Hepatic stellate cell (primary cell): ENCODE data around the gene GARIN5A.
A peak's percentile ranks its signal among the peaks of the same experiment; 100 is the strongest.

ENCODE experiments used
- DNase-seq: peaks from one replicate; pipeline ENCODE4 v3.0.0; 2011; ENCODE audit warnings: low spot score

GARIN5A gene

DNA sequence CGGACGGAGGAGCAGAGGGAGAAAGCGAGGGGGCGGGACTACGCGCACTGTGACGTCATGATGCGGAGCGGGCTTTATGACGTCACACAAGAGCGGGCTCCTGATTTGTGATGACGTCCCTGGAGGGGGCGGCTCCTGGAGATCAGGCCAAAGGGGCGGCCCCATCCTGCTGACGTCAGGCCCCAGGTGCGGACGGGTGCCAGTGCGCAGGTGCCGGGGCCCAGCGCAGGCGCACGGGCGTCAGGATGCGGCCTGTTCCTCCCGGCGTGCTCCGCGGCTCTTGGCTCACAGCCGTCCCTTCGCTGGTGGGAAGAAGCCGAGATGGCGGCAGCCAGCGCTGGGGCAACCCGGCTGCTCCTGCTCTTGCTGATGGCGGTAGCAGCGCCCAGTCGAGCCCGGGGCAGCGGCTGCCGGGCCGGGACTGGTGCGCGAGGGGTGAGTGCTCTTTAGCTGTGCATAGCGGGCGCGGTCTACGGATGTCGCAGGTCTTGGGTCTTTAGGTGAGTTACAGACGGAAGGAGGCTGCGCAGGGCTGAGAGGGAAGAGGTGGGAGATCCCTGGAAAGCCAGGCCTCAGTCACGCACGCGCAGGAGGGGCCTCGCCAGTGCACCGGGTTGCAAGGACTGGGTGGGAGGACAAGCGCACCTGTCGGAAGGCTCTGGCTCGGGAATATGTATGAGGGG is at the start of gene GARIN5A, which contains the start of gene EMC10:
TSS of gene GARIN5A (minus strand) at position 625 of the 683 bp plus-strand sequence. CDS start at position 165, 460 bp downstream.
TSS of gene EMC10 (plus strand) at position 284 of the 683 bp plus-strand sequence. CDS start at position 322, 38 bp downstream.
- DNase-seq = peak; percentile 99

DNA sequence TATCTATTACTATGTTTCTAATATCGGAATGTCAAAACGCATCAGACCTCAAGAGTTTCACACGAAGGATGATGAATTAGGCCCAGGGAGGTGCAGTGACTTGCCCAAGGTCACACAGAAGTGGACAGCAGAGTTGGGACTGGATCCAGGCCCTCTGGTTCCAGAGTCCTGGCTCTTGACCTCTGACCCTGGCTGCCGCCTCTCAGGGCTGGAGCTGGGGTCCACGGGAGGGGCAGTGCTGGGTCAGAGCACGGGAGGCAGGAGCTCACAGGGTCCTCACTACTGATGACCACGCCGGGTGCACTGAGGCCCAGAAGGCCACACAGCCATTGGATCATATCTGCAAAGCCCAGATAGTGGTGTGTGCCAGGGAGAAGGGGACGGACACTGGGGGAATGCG is 46.2 kb upstream of the GARIN5A start:
- DNase-seq = no peak

DNA sequence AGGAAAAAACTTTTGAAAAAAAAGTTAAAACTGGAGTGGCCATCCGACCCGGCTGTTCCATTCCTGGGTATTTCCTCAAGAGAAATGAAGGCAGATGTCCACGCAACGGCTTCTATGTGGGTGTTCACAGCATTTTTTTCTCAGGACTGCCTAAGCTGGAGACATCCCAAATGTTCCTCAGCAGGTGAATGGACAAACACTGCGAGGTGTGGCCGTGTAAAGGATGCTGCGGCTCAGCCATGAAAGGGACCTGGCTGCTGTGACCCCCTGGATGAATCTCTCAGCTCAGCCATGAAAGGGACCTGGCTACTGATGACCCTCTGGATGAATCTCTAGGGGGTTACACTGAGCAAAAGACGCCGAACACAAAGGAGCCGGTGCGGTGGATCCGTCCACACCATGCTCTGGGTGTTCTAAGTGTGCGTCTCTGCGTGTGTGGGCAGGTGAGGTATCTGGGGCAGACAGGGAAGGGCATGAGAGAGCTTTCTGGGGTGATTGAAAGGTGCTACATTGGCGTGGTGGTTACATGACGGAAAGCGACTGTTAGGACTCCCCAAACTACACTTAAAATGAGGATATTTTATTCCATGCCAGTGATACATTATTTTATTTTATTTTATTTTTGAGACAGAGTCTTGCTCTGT is 44.3 kb upstream of the GARIN5A start:
- no peak for DNase-seq

DNA sequence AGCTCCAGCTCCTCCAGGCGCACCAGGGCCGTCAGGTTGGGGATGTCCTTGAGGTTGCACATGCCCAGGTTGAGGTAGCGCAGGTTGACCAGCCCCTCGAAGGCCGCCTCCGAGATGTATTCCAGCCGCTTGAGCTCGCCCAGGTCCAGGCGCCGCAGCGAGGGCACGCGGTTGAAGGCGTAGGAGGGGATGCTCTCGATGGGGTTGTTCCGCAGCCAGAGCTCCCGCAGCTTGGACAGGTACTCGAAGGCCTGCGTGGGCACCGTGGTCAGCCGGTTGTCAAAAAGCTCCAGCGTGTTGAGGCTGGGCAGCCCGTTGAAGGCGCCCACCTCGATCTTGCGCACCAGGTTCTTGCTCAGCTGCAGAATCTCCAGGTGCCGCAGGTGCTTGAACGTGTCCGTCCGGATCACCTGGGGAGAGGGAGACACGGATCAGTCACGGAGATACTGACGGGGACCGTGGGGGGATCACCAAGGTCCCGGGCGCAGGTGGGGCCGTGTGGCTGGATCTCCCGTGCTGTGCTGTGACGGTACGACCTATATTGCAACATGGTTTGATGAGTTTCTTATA is 42.4 kb upstream of the GARIN5A start:
- no peak for DNase-seq

DNA sequence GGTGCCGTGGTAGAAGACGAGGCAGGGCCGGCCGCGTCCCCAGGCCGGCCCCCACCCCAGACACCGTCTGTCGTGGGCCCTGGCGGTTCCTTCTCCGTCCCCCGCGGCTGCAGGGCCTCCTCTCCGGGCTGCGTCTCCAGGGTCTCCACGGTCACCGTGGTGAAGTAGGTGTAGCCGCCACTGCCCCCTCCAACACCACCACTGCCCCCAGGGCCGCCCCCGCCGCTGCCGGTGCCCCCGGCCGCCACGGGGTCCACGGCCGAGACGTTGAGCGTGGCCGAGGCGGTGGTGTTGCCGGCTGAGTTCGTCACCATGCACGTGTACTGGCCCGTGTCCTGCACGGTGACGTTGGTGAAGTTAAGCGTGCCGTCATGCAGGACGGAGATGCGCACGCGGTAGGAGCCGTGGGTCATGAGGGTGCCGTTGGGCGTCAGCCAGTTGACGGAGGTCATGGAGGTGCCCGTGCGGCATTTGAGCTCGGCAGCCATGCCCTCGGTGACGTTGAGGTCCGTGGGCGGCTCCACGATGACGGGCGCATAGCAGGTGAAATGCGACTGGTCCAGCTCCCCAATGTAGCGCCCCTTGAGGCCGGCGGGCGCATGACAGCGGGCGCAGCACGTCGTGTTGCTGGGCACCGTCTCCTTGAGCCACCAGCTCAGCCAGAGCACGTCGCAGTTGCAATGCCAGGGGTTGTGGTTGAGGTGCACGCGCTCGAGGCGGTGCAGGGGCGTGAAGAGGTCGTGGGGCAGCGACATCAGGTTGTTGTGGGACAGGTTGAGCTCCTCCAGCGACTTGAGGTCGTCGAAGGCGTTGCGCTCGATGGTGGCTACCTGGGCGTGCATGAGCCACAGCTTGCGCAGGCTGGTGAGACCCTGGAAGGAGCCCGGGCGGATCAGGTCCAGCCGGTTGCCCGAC is 41.7 kb upstream of the GARIN5A start:
- DNase-seq = no peak

DNA sequence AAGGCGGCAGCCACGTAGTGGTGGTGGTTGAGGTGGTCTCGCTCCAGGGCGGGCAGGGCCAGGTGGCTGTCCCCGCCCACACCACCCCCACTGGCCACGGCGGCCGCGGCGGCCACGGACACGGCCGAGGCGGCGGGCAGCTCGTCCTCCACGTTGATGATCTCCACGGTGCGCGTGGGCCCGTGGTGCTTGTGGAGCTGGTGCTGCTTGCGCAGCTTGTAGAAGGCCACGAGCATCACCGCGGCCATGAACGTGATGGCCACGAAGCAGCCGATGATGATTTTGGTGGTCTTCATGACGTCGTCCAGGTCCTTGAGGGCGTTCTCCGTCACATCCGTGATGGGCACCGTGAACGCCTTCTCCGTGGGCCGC is 41.0 kb upstream of the GARIN5A start:
- no peak for DNase-seq

DNA sequence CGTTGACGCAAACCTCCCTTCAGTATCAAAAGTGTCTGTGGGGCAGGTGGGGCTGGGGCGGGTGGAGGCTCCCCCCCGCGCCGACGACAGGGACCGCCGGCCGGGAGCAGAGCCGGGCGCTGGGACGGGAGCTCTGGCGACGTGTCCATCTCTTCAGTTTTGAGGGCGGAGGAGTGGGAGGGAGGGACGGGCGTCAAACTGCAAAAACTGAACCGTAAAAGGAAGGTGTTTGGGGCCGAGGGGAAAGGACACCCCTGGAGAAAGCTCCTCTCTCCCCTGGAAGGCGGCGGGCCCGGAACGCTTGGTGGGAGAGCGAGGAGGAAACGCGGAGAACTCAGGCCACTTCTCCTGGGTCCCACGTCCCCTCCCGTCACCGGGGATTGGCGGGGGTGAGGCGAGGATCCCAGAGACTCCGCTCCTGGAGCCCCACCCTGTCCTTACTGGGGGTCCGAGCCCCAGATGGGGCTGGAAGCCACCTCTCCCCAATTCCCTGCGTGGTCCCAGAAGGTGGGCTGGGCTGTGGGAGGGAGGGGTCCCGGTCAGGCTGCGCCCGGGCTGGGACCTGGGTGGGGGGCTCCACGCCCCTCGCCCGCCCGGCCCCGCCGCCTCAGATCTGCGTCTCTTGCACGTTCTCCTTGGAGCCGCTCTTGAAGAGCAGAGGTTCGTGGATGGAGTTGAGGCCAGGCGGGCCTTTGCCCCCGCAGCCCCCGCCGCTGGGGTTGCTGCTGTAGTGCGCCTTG is 40.5 kb upstream of the GARIN5A start:
- DNase-seq = no peak

DNA sequence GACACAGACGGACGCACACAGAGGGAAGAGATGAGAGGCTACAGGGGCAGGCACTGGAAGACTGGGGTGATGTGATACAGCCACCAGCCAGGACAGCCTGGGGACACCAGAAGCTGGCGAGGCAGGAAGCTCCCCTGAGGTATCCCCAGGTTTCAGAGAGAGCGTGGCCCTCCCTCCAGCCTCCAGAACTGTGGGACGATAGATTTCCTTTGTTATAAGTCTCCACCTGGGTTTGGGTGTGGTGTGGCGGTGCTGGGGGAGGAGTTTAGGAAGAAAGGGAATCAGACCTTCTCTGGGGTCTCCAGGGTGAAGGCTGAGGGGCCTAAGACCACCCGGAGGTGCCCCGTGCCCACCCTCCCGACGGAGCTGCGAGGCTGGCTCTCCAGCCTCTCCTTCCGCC is 39.8 kb upstream of the GARIN5A start:
- no peak for DNase-seq

DNA sequence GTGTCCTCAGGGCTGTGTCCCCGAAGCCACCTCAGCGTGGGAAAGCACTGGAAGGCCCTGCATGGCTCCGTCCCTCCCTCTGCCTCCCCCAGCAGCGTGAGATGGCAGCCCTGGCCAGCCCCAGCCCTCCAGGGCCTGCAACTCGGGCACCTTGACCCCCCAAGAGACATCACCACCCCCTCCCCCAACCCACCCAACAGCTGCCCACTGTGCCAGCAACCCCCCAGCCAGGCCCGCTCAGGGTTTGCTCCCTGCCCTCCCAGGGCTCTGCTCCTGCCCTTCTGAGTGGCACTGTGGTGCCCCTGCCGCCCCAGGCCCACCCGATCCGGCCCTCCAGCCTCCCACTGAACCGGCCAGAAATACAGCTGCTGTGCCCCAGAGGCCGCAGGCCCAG is 38.5 kb upstream of the GARIN5A start:
- DNase-seq = no peak

DNA sequence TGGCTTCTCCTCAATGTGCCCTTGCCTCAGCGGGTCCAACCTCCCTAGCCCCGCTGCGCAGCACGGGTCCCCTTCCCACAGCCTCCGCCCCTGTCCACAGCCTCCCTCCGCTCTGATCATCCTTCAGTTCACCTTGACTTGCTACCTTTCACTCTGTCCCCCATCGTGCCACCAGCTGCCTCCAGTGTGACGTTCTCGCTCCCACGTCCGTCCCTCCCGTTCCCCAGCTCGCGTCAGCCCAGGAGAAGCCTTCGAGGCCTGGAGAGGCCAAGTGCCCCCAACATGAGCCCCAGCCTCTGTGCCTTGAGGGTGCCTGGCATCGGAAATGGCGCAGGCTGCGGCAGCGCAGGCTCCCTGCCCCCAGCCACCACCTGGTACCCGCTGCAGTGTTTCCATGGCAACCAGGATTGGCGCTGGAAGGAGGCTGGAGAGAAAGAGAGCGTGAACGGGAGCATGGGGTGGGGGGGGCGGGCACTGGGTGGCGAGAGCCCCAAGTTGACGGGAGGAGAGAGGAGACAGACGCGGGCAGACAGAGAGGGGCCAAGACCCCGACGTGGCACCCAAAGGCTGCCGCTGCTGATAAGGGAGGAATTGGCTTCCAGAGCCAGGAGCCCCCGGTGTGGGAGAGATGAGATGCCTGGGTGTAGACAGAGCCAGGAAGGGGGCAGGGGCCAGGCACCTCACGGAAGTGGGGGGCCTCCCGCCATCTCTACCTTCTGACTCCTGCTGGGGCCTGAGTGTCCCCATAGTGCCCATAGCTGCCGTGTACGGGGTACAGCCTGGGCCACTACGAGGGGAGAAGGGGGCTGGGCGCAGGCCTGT is 37.9 kb upstream of the GARIN5A start:
- DNase-seq = no peak

DNA sequence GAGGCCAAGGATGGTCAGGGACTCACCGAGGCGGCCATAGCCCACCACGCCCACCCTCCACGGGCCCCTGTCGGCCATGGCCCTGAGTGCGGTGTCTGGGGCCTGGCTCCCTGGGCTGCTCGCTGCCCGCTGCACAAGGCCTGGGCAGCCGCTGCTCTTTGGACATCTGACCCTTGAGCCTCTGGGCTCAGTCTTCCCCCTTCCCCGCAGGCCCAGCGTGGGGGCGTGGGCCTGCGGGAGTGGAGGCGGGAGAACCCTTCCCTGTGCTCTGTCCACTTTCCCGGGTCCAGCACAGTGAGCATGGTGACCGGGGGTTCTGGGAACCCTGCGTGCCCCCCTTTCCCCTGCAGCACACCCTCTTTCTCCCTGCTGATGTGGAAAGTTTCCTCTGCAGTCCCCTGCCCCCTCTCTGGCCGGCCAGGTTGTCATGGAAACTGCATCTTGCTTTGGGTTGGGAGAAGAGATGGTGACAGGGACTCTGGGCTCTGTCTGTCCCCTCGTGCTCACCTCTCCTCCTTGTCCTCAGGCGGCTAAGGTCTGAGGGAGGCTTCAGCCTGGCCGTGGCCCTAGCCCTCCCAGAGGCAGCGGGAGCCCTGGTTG is 37.2 kb upstream of the GARIN5A start, which contains the start of gene ASPDH:
TSS of gene ASPDH (minus strand) at position 168 of the 600 bp plus-strand sequence. CDS start at position 78, 90 bp downstream.
- no peak for DNase-seq

DNA sequence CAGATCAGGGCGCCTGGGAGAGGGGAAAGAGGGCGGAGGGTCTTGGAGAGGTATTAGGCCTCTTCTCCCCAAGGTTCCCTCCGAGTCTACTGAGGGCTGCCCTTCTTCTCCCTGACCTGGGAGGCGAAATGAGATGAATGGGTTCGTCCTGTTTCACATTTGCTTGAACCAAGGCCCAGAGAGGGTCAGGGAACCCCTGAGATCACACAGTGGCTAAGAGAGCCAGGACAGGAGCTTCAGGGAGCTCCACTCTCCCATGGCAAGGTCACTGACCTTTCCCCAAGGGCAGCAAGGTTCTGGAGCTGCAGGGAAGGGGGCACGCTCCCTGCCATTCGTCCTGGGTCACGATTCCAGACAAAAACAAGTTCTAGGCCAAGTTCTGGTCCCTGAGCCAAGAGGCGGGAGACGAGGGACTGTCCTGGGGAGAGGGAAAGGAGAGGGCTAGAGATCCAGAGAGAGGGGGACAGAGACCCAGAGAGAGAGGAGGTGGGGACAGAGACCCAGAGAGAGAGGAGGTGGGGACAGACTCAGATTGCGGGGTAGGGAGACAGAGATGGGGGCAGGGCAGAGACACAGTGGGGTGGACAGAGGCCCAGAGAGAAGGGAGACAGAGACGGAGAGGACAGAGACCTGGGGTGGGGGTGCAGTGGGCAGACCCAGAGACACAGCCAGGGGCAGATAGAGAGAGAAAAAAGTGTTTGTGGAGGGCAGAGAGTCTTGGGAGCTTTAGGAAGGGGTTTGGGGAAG is 36.5 kb upstream of the GARIN5A start:
- no peak for DNase-seq

DNA sequence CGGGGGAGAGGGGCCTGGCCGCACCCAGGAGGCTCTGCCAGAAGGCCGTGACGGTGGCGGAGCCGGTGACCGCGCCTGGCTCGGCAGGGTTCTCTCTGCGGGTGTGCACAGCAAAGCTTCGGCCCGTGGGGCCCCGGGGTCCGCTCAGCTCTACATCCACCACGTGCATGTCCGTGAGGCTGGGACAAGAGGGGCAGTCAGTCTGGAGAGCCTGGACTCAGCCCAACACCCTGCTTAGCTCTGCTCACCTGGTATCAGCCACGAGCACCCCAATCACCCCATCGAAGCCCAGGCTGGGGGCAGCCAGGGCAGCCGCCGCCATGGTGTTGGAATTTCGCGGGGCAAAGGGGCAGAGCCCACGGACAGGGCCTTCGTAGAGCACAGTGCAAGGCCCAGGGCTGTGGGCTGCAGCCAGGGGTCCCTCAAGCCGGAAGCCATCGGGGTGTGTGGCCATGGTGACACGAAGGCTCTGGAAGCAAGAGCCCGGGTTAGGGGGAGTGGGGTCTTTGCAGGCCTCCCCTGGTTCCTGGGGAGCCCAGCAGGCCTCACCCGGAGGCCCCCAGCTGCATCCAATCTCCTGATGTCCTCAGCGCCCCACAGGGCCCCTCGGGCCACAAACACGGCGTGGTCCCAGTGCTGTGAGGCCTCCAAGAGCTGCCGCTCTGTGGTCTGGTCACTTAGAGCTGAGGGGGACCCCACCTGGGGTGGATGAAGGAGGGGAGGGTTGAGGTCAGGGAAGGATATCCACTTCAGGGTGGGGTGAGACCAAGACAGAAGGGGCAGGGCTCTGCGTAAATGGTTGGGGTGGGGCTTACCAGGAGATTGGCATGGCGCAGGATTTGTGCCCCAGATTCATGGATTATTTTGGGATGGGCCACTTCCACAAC is 35.7 kb upstream of the GARIN5A start:
- DNase-seq = no peak

DNA sequence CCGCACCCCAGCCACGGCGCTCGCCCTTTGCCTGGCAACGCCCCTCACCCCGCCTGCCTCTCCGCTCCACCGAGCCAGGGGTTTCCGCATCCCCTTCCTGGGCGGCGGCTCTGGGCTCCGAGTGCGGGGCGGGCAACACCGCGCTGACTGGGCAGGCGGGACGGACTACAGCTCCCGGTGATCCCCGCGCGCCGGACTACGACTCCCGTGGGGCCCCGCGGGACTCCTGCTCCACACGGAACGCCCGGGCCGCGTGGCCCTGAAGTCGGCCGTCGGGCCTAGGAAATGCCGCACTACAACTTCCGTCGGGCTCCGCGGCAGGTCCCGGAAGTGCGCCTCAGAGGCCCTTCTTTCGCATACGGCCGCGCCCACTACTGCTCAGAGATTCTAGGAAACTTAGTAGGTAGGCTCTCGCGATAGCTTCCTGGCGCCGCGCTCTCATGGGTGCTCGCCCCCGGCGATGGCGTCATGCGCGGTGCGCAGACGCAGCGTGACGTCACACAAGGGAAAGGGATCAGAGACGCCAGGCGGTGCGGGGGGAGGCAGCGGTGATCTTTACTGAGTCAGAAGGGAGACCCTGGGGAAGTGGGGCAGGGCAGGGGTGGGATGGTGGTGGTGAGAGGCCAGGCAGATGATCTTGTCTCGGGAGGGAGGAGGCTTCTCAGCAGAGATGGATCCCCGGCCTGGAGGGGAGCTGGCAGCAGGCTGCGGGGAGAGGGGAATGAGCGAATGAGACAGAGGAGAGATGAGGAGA is 34.6 kb upstream of the GARIN5A start, which contains the start of gene JOSD2:
TSS of gene JOSD2 (minus strand) at position 123 of the 754 bp plus-strand sequence. CDS start 760 bp downstream, outside the sequence.
- DNase-seq = peak; percentile 98

DNA sequence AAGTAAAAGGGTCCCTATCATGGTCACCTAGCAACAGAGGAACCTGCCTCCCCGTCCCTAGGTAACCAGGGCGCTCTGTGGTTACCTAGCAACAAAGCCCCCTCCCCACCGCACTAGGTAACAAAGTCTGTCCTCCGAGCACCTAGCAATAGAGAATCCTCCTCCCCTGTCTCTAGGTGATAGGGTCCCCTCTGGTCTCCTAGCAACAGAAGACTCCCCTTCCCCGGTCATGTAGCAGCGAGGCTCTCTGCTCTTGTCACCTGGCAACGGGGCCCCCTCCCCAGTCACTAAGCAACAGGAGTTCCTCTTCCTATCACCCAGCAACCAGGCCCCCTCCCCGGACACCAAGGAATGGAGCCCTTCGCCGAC is 34.0 kb upstream of the GARIN5A start:
- no peak for DNase-seq

DNA sequence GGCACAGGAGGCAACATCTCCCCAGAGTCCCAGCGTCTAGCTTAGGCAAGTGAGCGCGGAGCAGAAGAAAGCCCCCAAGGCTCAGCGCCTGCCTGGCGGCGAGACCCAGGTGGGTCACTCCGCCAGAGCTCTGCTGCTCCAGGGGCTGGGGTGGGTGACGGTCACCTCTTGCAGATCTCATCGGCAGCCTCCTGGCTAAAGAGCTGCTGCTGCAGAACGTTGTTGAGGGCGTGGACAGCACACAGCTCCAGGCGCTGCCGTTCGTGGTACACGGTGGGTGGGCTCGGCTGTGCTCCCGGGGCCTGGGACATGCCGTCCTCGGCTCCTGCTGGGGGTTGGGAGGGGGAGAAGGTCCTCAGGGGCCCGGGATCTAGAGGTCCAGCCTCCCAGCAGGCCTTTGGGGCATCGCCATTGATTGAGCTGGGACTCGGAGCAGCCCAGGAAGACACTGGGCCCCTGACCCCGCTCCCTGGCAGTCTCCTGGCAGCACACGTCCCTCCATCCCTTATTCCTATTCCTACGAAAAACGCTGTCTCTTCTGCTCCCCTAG is 33.5 kb upstream of the GARIN5A start:
- DNase-seq = no peak

DNA sequence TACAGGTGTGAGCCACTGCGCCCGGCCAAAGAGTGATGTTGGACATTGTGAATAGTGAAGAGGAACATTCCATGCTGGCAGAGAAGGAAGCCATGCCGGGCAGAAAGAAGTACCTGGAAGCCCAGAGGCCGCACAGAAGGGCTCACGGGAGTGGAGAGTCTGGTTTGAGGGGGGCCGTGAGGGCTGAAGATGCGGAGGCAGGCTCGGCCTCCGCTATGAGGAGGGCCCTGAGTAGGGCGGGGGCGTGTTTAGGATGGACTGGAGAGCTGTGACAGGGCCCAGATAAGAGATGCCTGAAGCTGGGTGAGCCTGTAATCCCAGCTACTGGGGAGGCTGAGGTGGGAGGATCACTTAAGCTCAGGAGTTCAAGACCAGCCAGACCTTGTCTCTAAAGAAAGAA is 32.7 kb upstream of the GARIN5A start:
- no peak for DNase-seq
